ENCODE results near the gene STPG4.

The STPG4 gene

GRCh38 chr2:47049502-47049901, 105.6 kb downstream of the STPG4 start:
- no peak for DNase-seq

GRCh38 chr2:47048801-47049480, 106.2 kb downstream of the STPG4 start:
- no peak for DNase-seq

GRCh38 chr2:47046271-47046670, 108.8 kb downstream of the STPG4 start:
- no peak for DNase-seq

- no peak for DNase-seq
Observed at GRCh38 chr2:47043891-47044239, 111.2 kb downstream of the STPG4 start.

GRCh38 chr2:47043142-47043890, 111.8 kb downstream of the STPG4 start:
- DNase-seq = no peak

- DNase-seq = no peak
Observed at GRCh38 chr2:47041891-47042684, 113.0 kb downstream of the STPG4 start.

- no peak for DNase-seq
Observed at GRCh38 chr2:47041063-47041462, 114.0 kb downstream of the STPG4 start.

- DNase-seq = no peak
Observed at GRCh38 chr2:47040651-47041050, 114.5 kb downstream of the STPG4 start.

GRCh38 chr2:47039913-47040562, 115.1 kb downstream of the STPG4 start:
- DNase-seq = no peak

- DNase-seq = no peak
Observed at GRCh38 chr2:47039489-47039870, 115.6 kb downstream of the STPG4 start.

- DNase-seq = no peak
Observed at GRCh38 chr2:47038656-47039488, 116.2 kb downstream of the STPG4 start.

- no peak for DNase-seq
Observed at GRCh38 chr2:47037678-47038077, 117.4 kb downstream of the STPG4 start.
